ENCODE results near the gene TMEM271.
"Not testable (repeated sequence)": the region's sequence is repeated elsewhere in the genome, so short reads cannot be mapped to it uniquely, and the experiment has no call there.

TMEM271 gene

DNA sequence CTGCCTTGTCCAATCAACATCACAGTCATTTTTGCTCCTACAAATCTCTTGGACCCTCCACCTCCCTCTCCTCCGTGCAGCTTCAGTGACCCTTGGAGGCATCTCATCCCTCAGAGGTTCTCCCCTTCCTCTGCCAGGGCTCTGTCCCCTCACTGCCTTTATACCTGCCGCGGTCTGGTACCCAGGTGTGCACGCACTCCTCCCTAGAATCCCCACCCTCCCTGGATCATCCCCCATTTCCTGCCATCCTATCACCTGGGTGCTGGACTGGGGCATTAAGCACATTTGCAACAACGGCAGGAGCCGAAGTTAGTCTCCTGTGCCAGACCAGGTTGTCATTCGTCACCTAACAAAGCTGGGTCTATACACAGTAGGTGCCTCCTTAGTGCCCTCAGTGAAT is 10.1 kb downstream of the TMEM271 start:
- DNase-seq (ENCODE audit: low read depth in 2 of 2) = no peak

DNA sequence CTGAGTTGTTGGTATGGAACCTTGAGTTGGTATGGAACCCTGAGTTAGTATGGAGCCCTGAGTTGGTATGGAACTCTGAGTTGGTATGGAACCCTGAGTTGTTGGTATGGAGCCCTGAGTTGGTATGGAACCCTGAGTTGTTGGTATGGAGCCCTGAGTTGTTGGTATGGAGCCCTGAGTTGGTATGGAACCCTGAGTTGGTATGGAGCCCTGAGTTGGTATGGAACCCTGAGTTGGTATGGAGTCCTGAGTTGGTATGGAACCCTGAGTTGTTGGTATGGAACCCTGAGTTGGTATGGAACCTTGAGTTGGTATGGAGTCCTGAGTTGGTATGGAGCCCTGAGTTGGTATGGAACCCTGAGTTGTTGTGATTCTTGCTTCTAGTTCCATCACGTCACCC is 10.5 kb downstream of the TMEM271 start:
- not testable (repeated sequence) for DNase-seq (ENCODE audit: low read depth in 2 of 2)

DNA sequence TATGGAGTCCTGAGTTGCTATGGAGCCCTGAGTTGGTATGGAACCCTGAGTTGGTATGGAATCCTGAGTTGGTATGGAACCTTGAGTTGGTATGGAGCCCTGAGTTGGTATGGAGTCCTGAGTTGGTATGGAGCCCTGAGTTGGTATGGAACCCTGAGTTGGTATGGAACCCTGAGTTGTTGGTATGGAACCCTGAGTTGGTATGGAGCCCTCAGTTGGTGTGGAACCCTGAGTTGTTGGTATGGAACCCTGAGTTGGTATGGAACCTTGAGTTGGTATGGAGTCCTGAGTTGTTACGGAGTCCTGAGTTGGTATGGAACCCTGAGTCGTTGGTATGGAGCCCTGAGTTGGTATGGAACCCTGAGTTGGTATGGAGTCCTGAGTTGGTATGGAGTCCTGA is 13.6 kb downstream of the TMEM271 start:
- DNase-seq (ENCODE audit: low read depth in 2 of 2) = not testable (repeated sequence)

DNA sequence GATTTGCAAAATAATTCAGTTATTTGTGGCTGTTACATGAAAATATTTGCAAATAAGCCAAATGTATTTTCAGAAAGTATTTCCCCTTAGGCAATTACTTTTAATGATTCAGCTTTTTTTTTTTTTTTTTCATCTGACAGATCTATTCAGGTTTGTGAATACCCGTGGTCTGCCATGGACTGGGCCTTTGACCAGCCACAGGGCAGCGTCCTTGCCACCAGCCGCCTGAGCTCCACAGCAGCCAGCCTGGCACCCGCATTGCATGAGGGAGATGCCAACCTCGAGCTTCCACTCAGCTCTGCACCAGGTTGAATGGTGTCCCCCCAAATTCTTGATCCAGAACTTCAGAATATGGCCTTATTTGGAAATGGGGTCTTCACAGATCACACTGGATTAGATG is 14.7 kb downstream of the TMEM271 start:
- DNase-seq (ENCODE audit: low read depth in 2 of 2) = no peak

DNA sequence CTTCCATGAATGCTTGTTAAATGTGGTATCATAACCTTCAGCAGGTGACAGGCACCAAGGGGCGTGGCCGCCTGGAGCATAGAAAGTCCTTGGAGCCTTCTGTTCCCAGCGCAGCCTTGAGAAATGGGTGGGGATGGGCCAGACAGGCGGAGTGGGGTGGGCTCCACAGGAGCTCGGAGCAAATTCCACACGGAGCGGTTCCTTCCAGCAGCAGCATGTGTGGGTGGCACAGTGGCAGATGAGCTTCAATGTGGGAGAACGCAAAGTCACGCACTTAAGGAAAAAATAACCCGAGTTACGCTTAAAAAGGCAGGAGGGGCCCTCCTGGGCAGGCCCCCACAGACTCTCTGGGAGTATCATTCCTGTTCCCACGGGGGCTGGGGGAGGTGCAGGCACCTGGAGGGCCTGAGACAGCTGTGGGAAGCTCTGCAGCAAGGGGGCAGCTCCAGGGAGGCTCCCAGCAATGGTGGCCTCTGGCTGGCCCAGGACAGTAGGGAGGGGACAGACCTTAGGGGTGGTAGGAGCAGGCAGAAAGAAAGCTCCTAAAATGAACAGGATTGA is 15.3 kb downstream of the TMEM271 start:
- DNase-seq (ENCODE audit: low read depth in 2 of 2) = no peak

DNA sequence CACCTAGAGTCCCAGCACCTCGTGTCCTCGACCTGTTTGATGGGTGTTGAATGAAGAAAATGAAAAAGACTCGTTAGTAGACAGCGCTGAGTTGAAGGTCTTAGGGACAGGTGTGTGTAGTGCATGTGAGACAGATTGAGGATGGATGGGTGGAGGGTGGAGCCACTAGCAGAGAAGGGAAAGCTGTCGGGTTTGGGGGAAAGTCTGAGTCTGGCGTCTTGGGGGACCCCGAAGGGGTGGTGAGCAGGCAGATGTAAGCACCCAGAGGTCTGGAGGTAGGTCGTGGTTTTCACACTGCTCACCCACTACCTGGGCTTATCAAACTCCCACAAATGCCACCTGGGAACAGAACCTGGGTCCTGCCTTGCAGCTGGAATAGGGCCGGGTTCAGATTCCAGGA is 16.0 kb downstream of the TMEM271 start:
- DNase-seq (ENCODE audit: low read depth in 2 of 2) = no peak

DNA sequence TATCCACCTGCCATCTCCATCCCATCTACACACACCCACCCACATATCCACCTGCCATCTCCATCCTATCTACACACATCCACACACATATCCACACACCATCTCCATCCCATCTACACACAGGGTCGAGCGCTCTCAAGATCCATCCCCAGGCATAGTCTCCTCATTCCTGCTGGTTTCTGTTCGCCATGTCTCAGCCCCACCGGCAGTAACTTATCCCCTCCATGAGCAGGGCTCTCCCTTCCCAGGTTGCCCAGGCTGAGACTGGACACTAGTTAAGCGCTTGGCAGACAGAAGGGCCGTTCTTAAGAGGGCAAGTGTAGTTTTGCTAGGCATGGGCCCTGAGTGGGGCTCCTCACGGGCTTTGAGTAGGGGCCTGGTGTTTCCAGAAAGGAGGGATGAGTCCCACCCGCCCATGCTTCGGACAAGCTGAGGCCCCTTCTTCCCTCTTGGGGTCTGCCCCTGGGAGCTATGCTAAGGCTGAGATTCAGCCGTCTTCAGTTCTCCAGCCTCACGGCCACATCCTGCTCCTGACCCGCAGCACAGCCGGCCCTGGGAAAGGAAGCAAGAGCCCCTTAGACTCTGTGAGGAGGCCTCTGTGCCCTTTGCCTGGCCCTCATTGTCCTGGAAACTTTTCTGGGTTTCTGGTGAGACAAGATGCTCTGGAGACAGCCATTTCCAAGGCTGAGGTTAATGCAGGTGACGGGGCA is 20.4 kb downstream of the TMEM271 start:
- DNase-seq (ENCODE audit: low read depth in 2 of 2) = no peak

DNA sequence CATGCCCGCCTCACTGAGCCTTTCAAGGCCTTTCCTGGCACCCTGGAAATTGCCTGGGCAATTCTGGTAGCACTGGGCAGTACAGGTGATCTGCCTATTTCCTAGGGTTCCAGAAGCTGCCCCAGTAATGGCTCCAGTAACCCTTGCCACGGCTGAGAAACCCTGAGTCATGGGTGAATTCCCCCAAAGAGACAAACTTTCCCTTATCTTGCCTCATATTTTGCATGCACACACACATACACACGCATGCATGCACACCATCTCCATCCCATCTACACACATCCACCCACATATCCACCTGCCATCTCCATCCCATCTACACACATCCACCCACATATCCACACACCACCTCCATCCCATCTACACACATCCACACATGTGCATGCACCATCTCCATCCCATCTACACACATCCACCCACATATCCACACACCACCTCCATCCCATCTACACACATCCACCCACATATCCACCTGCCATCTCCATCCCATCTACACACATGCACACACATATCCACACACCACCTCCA is 21.2 kb downstream of the TMEM271 start:
- not testable (repeated sequence) for DNase-seq (ENCODE audit: low read depth in 2 of 2)

DNA sequence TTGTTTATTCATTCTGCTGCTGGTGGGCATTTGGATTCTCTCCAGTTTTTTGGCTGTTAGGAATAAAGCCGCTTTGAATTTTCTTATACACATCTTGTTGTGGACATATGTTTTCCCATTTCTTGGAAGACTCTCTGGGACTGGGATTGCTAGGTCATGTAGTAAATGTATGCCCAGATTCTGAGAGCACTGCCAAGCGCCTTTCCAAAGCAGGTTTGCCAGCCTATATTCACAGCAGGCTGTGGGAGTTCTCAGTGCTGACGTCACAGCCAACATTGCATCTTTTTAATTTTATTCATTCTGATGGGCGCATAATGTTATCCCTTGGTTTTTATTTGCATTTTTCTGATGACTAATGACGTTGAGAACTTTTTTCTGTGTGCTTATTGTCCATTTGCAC is 24.1 kb downstream of the TMEM271 start:
- DNase-seq (ENCODE audit: low read depth in 2 of 2) = no peak

DNA sequence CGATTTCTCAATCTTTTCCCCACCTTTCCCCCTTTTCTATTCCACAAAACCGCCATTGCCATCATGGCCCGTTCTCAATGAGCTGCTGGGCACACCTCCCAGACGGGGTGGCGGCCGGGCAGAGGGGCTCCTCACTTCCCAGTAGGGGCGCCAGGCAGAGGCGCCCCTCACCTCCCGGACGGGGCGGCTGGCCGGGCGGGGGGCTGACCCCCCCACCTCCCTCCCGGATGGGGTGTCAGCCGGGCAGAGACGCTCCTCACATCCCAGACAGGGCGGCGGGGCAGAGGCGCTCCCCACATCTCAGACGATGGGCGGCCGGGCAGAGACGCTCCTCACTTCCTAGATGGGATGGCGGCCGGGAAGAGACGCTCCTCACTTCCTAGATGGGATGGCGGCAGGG is 25.8 kb downstream of the TMEM271 start:
- not testable (repeated sequence) for DNase-seq (ENCODE audit: low read depth in 2 of 2)

DNA sequence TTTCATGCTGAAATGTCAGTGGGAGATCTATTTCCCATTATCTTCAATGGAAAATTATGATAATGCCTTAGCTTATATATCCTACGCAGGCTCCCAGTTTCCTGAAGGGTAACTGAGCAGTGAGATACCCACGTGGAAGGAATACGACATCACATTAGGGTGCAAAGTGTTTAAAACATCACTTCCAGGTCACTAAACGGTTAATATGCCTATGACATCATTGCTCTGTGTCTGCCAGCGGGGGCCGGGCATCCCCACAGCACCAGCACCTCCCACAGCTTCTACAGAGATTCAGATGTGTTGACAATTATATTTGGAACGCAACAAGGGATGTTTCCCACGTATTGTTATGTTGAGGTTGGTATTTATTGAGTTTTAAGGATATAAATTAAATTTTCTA is 27.1 kb downstream of the TMEM271 start:
- no peak for DNase-seq (ENCODE audit: low read depth in 2 of 2)

DNA sequence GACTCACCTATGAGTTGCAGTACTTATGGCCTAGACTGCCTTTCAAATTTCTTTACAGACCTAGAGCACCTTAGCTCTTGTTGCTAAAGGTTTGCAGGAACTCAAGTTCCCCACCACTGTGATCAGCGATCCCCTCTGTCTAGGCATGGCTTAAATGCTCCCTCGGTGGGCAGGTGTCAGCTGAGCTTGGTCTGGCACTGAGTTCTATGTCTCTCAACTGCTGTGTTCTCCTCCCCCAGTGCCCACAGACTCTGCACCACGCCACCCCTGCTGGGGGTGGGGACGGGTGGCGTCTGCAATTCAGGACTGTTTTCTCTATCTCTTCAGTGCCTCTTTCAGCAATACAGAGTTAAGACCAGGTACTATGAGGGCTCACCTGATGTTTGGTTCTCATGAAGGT is 30.5 kb downstream of the TMEM271 start:
- no peak for DNase-seq (ENCODE audit: low read depth in 2 of 2)

DNA sequence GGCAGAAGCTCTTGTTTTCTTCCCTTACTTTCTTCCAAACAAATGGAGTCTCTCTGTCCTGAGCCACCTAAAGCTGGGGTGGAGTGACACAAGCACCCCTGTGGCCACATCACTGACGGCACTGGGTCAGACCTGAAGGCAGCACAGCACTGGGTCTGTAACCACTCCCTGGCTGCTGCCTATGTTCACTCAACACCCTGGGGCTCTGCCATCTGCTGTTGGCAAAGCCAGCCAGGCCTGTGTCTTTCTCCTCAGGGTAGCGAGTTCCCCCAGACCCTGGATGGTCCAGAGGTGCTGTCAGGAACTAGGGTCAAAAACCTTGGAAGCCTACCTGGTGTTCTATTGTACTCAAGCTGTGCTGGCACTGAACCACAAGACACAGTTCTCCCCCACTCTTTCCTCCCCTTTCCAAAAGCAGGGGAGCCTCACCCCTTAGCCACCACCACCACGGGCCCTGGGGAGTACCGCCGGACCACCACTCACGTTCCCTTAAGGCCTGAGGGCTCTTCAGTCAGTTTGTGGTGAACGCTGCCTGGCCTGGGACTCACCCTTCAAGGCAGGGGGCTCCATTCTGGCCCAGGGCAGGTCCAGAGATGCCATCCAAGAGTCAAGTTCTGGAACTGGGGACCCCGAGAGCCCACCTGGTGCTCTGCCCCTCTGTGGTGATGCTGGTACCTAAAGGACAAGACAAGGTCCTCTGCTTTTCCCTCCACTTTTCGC is 31.5 kb downstream of the TMEM271 start:
- DNase-seq (ENCODE audit: low read depth in 2 of 2) = no peak

DNA sequence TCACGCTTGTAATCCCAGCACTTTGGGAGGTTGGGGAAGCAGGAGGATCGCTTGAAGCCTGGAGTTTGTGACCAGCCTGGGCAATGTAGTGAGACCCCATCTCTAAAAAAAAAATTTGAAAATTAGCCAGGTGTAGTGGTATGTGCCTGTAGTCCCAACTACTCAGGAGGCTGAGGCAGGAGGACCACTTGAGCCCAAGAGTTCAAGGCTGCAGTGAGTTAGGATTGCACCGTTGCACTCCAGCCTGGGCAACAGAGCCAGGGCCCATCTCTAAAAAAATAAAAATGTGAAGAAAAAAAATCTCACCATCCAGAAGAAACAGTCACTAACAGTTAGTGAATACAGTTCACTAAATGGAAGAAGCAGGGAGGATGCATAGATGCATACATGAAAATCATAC is 34.8 kb downstream of the TMEM271 start:
- DNase-seq (ENCODE audit: low read depth in 2 of 2) = no peak

DNA sequence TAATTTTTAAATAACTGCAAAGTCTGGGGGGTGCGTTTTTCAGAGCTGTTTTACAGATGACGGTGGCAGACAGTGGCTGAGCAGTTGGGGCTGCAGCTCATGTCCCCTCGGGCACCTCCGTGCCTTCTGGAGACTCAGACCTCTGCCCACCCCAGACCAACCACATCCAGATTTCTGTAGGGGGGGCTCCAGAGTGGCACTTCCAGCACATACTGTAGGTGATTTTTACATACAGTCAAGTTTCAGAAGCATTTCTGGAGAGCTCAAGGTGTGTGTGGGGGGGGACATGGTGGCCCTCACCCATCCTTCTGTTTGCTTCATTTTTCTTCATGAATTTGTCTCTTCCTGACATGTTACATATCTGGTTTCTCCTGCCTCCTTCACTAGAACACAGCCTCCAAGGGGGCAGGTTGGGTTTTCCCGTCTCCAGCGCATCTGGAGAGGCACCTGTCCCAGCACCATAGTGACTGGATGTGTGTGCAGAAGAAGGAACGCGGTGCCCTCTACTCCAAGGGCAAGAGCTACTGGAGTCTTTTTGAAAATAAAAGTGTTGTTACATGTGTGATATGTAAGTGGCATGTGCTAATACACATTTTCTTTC is 37.5 kb downstream of the TMEM271 start:
- DNase-seq (ENCODE audit: low read depth in 2 of 2) = no peak

DNA sequence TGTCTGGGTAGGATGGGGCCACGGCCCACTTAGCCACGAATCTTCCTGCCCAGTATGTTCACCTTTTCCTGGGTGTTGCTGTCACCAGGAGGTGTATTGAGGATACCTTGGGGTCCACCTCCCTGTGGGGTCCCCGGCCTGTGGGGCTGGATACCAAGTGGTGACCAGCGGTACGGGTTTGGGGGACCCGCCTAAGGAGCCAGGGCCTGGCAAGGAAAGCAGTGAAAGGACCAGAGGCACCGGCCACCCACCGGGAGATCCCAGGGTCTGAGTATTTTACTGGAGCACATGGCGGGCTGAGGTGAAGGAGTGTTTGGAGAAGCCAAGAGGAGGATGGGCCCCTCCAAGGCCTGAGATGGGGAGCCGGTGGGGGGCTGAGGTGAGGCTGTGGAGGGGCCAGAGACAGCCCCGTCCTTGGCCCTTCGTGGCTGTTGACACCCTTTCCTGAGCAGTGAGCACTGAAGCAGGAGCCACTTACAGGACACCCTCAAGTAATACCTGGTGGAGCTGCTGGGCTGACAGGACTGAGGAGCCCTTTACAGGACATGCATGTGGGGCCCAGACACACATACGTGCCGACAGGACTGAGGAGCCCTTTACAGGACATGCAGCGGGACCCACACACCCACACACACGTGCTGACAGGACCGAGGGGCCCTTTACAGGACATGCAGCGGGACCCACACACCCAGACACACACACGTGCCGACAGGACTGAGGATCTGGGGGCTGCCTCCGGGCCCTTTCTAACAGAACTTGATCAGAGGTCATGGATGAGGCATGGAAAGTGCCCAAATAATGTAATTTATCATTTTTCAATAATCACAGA is 38.4 kb downstream of the TMEM271 start:
- no peak for DNase-seq (ENCODE audit: low read depth in 2 of 2)

DNA sequence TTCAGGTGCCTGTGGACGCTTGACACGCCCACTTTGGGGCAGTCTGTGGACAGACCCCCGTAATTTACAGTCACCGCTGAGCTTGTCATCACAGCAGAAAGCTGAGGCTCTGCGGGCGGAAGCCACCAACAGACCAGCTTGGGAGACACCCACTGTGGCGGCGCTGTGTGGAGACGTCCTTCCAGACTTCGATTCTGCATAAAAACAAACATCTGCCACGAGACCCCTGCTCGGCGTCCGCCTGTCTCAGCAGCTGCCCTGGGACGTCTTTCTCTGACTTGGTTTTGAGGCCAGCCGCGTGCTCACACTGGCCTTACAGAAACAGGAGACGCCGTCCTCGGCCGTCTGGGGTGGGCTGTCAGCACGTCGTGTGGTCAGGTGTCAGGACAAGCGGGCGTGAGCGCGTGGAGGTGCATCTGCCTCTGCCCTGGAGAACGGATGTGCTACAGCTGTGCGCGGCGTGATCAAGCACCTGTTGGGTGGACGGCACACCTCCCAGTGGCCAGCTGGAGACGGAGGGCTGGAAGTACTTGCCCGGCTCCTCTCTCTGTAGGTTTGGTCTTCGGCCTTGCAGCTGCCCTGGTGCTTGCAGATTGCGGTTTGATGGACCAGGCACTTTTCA is 39.6 kb downstream of the TMEM271 start:
- no peak for DNase-seq (ENCODE audit: low read depth in 2 of 2)

DNA sequence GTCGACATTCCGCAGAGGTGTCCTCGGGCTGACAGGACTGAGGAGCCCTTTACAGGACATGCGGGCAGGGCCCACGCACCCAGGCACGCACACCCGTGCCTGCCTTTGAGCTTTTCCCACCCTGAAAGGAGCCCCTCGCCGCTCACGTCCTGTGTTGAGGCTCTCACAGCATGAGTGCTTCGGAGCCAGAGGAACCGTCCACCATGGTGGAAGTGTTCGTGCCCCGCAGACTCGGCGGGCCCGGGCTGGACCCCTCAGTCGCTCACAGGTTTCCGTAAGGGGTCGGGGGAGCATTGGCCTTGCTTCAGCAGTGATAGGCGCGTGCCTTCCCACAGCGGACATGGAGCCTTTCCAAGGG is 40.2 kb downstream of the TMEM271 start:
- no peak for DNase-seq (ENCODE audit: low read depth in 2 of 2)

DNA sequence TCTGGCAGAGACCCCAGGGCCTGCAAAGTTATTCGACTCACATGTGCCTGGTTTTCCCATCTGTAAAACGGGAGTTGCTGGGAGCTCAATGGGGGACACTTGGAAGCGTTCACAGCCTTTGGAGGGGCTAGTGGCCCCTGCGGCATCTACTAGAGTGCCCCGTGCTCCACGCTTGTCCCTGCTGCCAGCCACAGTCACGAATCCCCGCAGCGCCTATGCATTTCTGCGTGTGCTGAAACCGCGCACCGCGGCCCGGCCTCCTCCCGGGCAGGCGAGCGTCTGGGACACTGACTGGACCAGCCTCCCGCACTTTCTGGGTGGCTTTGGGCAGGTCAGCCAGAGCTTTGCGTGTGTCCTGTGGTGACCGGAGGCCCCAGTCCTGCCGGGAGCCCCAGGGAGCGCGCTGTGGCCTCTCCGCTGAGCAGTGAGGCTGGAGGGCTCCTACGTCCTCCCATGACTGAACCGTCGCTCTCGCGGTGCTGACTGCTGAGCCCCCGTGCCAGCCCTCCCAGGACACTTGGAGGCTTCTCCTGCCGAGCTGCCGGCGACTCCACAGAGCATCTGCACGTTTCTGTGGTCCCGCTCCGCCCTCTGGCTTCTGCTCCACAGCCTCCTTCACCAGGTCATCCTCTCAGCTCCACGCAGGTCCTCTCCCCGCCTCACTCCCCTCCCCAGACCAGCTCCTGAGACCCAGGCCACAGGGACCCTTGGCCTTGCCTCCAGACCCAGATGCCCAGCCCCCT is 40.7 kb downstream of the TMEM271 start:
- no peak for DNase-seq (ENCODE audit: low read depth in 2 of 2)

DNA sequence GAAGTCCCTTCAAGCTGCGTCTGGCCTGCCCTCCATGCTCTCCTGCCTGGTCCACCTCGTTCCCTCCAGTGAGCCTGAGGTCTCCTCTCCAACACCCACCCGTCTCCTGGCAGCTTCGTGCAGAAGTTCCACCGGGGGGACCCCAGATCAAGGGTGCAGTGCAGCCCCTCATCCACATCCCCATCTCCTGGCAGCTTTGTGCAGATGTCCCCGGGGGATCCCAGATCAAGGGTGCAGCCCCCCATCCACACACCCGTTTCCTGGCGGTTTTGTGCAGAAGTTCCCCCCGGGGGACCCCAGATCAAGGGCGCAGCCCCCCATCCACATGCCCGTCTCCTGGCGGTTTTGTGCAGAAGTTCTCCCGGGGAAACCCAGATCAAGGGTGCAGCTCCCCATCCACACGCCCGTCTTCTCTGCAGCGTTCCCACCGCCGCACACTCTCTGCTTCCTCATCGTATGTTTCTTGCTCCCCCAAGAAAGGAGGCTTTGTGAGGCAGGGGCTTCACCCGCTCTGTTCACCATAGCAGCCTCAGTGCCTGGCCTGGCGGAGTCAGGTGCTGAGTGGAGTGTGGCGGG is 41.4 kb downstream of the TMEM271 start:
- DNase-seq (ENCODE audit: low read depth in 2 of 2) = no peak

All from fibroblast of skin of left quadriceps (primary cell).